Right renal cortex interstitium (tissue), 3 donors: ENCODE measurements around the gene SMC3. TPM values are rescaled to one million over a fixed set of nuclear protein-coding genes. Genes with fewer than 3 reads are reported as not detected.
"Not testable (repeated sequence)": the region's sequence is repeated elsewhere in the genome, so short reads cannot be mapped to it uniquely, and the experiment has no call there.

ENCODE experiments used
- DNase-seq, 3 donors: peaks; one replicate each; pipeline ENCODE4 v3.0.0-alpha.2; 2013; ENCODE audit warnings: low read depth in 3 of 3, low spot score in 2 of 3
- polyA plus RNA-seq, 3 donors: library from polyadenylated mRNA; unstranded; fragments of 120-200 nt; gene quantifications; one replicate each; pipeline ENCODE4 v1.2.1, GENCODE V29; 2013; ENCODE audit not compliant: insufficient read length in 3 of 3

The SMC3 gene
- polyA plus RNA-seq, 3 donors = 97.6 to 116 (median 106) TPM

GRCh38 chr10:110619514-110620397 lies 52.3 kb downstream of the SMC3 start:
- DNase-seq = no peak

GRCh38 chr10:110620398-110620719 lies 52.9 kb downstream of the SMC3 start:
- DNase-seq = no peak

- DNase-seq = not testable (repeated sequence)
These were observed 55.8 kb downstream of the SMC3 start for GRCh38 chr10:110623316-110623715.

GRCh38 chr10:110625356-110625894 lies 57.9 kb downstream of the SMC3 start:
- DNase-seq = no peak

GRCh38 chr10:110625951-110626855 lies 58.7 kb downstream of the SMC3 start:
- no peak for DNase-seq

- no peak for DNase-seq
These were observed 60.7 kb downstream of the SMC3 start for GRCh38 chr10:110628161-110628560.

GRCh38 chr10:110629680-110630191 lies 62.2 kb downstream of the SMC3 start:
- no peak for DNase-seq

GRCh38 chr10:110631934-110632333 lies 64.4 kb downstream of the SMC3 start:
- no peak for DNase-seq

GRCh38 chr10:110632591-110633215 lies 65.2 kb downstream of the SMC3 start:
- DNase-seq = no peak

- no peak for DNase-seq
These were observed 67.2 kb downstream of the SMC3 start for GRCh38 chr10:110634527-110635209.

- no peak for DNase-seq
These were observed 69.1 kb downstream of the SMC3 start for GRCh38 chr10:110636572-110636931.

- no peak for DNase-seq
These were observed 69.5 kb downstream of the SMC3 start for GRCh38 chr10:110636932-110637557.

GRCh38 chr10:110637558-110638053 lies 70.1 kb downstream of the SMC3 start:
- DNase-seq = no peak

GRCh38 chr10:110638319-110638718 lies 70.8 kb downstream of the SMC3 start:
- DNase-seq = no peak

GRCh38 chr10:110639046-110639445 lies 71.6 kb downstream of the SMC3 start:
- not testable (repeated sequence) for DNase-seq

- DNase-seq = not testable (repeated sequence)
These were observed 72.4 kb downstream of the SMC3 start for GRCh38 chr10:110639858-110640257.

GRCh38 chr10:110641256-110641655 lies 73.8 kb downstream of the SMC3 start:
- no peak for DNase-seq

- no peak for DNase-seq
These were observed 74.9 kb downstream of the SMC3 start for GRCh38 chr10:110642204-110643034.
